Activated naive CD8-positive, alpha-beta T cell treated with anti-CD3 and anti-CD28 coated beads, Interleukin-2, amount 10 ng/mL, durations not matched to agents 7 days and 5 days (primary cell): ENCODE measurements around the gene SLC6A8. TPM values are rescaled to one million over a fixed set of nuclear protein-coding genes. Genes with fewer than 3 reads are reported as not detected.
"Not testable (repeated sequence)": the region's sequence is repeated elsewhere in the genome, so short reads cannot be mapped to it uniquely, and the experiment has no call there.

ENCODE experiments used
- ATAC-seq: fragments of 150-1000 bp; cut with Tn5 transposase; one replicate; pipeline ENCODE4 v1.10.0; 2021; ENCODE audit warnings: low read depth, moderate library complexity
- POLR2A ChIA-PET: fragments of 350-600 bp; sonication (Branson Sonifier 250); formaldehyde crosslinking; loops from one replicate; lab custom pipeline; 2021; ENCODE audit warnings: antibody characterized with exemption; lab: Charles Lee
- DNase-seq: peaks from one replicate; pipeline ENCODE4 v3.0.0; 2021
- H3K27ac Mint-ChIP-seq: one replicate; pipeline ENCODE4 v1.8.0; 2022; ENCODE audit warnings: mild to moderate bottlenecking, mixed read lengths
- H3K27me3 Mint-ChIP-seq: one replicate; pipeline ENCODE4 v1.8.0; 2022; ENCODE audit warnings: mild to moderate bottlenecking, moderate library complexity, mixed read lengths
- H3K36me3 Mint-ChIP-seq: one replicate; pipeline ENCODE4 v1.8.0; 2021; ENCODE audit warnings: mild to moderate bottlenecking, mixed read lengths
- H3K4me1 Mint-ChIP-seq: one replicate; pipeline ENCODE4 v1.8.0; 2021; ENCODE audit warnings: mixed read lengths
- H3K4me3 Mint-ChIP-seq: one replicate; pipeline ENCODE4 v1.8.0; 2022; ENCODE audit warnings: mild to moderate bottlenecking, moderate library complexity, mixed read lengths
- H3K9me3 Mint-ChIP-seq: one replicate; pipeline ENCODE4 v1.8.0; 2021; ENCODE audit warnings: mixed read lengths
- total RNA-seq, 2 experiments: library from RNA; stranded (reverse); gene quantifications; one replicate each; pipeline ENCODE4 v1.2.3, GENCODE V29; 2021

SLC6A8 gene
- total RNA-seq, 2 experiments from 2014 or later, result 1.7 to 1.9 TPM

GRCh38 chrX:153725832-153726285 lies 38.1 kb downstream of the SLC6A8 start:
- no peaks in the 10 kb centered on the region for H3K27me3 Mint-ChIP-seq
- peaks cover 13% of the 10 kb centered on the region for H3K4me1 Mint-ChIP-seq
- H3K36me3 Mint-ChIP-seq, result peaks cover 12% of the 10 kb centered on the region
- ATAC-seq (no peak), DNase-seq (no peak)
- POLR2A ChIA-PET, result interaction anchor here (1.6 to 2.5 kb wide), 3 partner anchors 9 to 201 kb away, joined by 4 to 13 read pairs (median 7); no protein-coding TSS in a partner anchor
- peak overlapping the region; percentile 76 for H3K4me3 Mint-ChIP-seq
- H3K9me3 Mint-ChIP-seq, result no peaks in the 10 kb centered on the region
- peak overlapping the region; percentile 78 for H3K27ac Mint-ChIP-seq

- Mint-ChIP-seq H3K9me3 (no peaks in the 10 kb centered on the region), H3K4me1 (peaks cover 18% of the 10 kb centered on the region), H3K4me3 (peak overlapping the region; percentile 76), H3K36me3 (peaks cover 16% of the 10 kb centered on the region), H3K27me3 (no peaks in the 10 kb centered on the region), H3K27ac (peak overlapping the region; percentile 78)
- DNase-seq (peak; percentile 60), ATAC-seq (peak; percentile 32)
- POLR2A ChIA-PET, result interaction anchor here (1.0 to 2.5 kb wide), 5 partner anchors 9 to 241 kb away, joined by 3 to 13 read pairs (median 5); no protein-coding TSS in a partner anchor
Observed at GRCh38 chrX:153726286-153727122, 38.8 kb downstream of the SLC6A8 start.

GRCh38 chrX:153727123-153727931 lies 39.6 kb downstream of the SLC6A8 start:
- no peaks in the 10 kb centered on the region for H3K27me3 Mint-ChIP-seq
- H3K4me3 Mint-ChIP-seq, result peak overlapping the region; percentile 76
- ATAC-seq (no peak), DNase-seq (no peak)
- peak overlapping the region; percentile 78 for H3K27ac Mint-ChIP-seq
- no peaks in the 10 kb centered on the region for H3K9me3 Mint-ChIP-seq
- POLR2A ChIA-PET, result interaction anchor here (0.7 to 2.5 kb wide), 6 partner anchors 8 to 240 kb away, joined by 3 to 13 read pairs (median 4); no protein-coding TSS in a partner anchor
- peaks cover 18% of the 10 kb centered on the region for H3K4me1 Mint-ChIP-seq
- H3K36me3 Mint-ChIP-seq, result peaks cover 18% of the 10 kb centered on the region

DNA sequence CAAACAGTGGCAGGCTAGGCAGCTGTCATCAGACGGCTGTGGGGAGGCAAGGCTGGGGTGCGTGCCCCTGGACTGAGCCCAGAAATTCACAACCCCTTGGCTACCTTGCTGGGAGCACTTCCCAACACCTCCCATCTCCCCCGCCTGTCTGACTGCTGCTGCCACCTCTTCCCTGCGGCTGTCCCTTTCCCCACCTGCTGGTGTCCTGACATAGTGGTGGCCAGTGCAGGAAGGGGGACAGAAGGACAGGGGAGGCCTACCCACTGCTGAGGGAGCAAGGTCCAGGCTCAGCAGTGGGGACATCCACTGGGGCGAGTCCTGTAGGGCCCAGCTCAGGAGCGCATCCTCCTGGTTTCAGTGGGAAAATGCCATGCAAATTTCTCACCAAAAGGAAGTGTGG lies 40.4 kb downstream of the SLC6A8 start:
- H3K27ac Mint-ChIP-seq, result peak overlapping the region; percentile 78
- ATAC-seq, result no peak
- POLR2A ChIA-PET, result interaction anchor here (1.7 to 2.5 kb wide), 2 partner anchors 12 to 239 kb away, joined by 5 to 13 read pairs; no protein-coding TSS in a partner anchor

DNA sequence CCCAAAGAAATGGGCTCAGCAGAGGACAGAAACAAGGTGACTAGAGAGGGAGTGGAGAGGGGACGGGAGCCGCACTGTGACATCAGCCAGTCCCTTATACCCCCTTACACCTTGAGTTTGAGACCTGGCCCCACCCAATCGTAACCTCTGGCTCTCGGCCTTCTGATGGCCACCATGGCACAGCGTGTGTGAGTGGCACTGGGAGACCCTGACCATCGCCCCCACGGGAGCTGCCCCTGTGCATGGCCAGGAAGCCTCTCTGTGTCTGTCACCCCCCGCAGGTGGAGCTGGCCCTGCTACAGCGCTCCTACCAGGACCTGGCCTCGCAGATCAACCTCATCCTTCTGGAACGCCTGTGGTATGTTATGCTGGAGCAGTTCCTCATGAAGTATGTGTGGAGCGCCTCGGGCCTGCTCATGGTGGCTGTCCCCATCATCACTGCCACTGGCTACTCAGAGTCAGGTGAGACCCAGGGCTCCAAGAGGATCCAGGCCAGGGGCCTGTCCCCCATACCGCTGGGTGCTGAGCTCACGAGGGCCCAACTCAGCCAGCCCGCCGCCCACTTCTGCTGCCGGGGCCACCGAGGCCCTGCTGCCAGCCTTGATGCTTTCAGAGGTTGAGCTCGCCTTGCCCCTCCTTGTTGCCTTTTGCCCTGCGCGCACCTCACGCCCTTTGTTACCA lies 41.4 kb downstream of the SLC6A8 start:
- Mint-ChIP-seq H3K4me1 (peaks cover 16% of the 10 kb centered on the region), H3K36me3 (peaks cover 17% of the 10 kb centered on the region)
- DNase-seq, result no peak

More for the DNA sequence above, 40.4 kb downstream of the SLC6A8 start:
- H3K9me3 Mint-ChIP-seq, result no peaks in the 10 kb centered on the region
- H3K27me3 Mint-ChIP-seq, result no peaks in the 10 kb centered on the region
- peaks cover 16% of the 10 kb centered on the region for H3K4me1 Mint-ChIP-seq
- peaks cover 17% of the 10 kb centered on the region for H3K36me3 Mint-ChIP-seq
- no peak for DNase-seq
- peak overlapping the region; percentile 76 for H3K4me3 Mint-ChIP-seq

DNA sequence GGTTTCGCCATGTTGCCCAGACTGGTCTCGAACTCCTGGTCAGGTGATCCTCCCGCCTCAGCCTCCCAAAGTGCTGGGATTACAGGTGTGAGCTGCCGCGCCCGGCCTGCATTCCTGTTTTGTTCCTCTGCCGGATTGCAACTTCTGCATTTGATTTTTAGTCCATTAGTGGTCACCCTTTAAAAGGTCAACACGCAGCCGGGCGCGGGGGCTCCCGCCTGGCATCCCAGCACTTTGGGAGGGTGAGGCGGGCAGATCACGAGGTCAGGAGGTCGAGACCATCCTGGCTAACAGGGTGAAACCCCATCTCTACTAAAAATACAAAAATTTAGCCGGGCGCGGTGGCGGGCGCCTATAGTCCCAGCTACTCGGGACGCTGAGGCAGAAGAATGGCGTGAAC lies 42.4 kb downstream of the SLC6A8 start:
- DNase-seq, H3K27ac Mint-ChIP-seq, H3K4me3 Mint-ChIP-seq, H3K27me3 Mint-ChIP-seq, H3K9me3 Mint-ChIP-seq, ATAC-seq, POLR2A ChIA-PET: not testable (repeated sequence)
- Mint-ChIP-seq H3K36me3 (peaks cover 24% of the 10 kb centered on the region), H3K4me1 (peaks cover 20% of the 10 kb centered on the region)

More for the DNA sequence above, 41.4 kb downstream of the SLC6A8 start:
- no peaks in the 10 kb centered on the region for H3K27me3 Mint-ChIP-seq
- H3K27ac Mint-ChIP-seq, result no peak overlapping the region
- no peaks in the 10 kb centered on the region for H3K9me3 Mint-ChIP-seq
- no peak overlapping the region for H3K4me3 Mint-ChIP-seq
- ATAC-seq, result no peak
- POLR2A ChIA-PET, result no interaction called here

- DNase-seq (no peak), ATAC-seq (no peak)
- no peaks in the 10 kb centered on the region for H3K9me3 Mint-ChIP-seq
- H3K36me3 Mint-ChIP-seq, result peaks cover 29% of the 10 kb centered on the region
- no peaks in the 10 kb centered on the region for H3K27me3 Mint-ChIP-seq
- peaks cover 27% of the 10 kb centered on the region for H3K4me1 Mint-ChIP-seq
- H3K27ac Mint-ChIP-seq, result peak overlapping the region; percentile 49
- POLR2A ChIA-PET, result no interaction called here
- H3K4me3 Mint-ChIP-seq, result no peak overlapping the region
Observed at GRCh38 chrX:153731117-153731844, 43.6 kb downstream of the SLC6A8 start.

DNA sequence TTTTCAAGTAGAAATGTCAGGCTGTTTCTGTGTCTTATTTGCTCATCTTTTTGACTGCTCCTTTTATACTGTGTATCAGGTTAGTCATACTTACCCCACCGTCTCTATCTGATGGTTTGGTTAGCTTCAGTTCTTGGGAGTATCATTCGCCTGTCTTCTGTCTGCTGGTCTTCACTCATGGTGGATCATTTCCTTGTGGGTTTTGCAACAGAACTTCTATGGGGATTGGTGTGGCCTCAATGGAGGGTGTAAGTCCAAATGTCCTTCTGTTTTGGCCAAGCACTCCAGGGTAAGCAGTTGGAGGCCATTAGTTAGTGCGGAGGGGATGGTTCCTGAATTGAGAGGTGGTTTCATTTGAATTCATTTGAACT lies 44.1 kb downstream of the SLC6A8 start:
- no peak for DNase-seq

DNA sequence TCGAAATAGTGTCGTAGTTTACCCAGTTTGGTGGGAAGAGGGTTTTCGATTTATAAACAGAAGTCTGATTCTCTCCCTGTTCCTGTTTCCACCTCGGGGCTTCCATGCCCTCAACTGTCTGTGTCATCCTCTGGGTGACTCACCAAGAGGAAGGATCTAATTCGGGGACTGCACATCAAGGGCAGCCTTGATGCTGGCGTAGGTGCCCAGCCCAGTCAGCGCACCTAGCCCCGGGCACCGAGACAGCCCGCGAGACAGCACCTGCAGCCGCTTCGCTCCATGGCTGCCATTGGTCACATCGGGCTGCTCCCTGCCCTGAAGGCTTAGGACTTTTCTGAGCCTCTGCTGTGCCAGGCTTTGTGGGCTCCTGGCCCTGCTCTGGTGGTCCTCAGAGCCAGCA lies 44.7 kb downstream of the SLC6A8 start:
- DNase-seq, result no peak
- no peak for ATAC-seq
- Mint-ChIP-seq H3K27ac (no peak overlapping the region), H3K36me3 (peaks cover 29% of the 10 kb centered on the region), H3K9me3 (no peaks in the 10 kb centered on the region), H3K4me1 (peaks cover 26% of the 10 kb centered on the region), H3K27me3 (no peaks in the 10 kb centered on the region), H3K4me3 (no peak overlapping the region)
- POLR2A ChIA-PET, result no interaction called here

More for the DNA sequence above, 44.1 kb downstream of the SLC6A8 start:
- H3K9me3 Mint-ChIP-seq, result no peaks in the 10 kb centered on the region
- no peak overlapping the region for H3K4me3 Mint-ChIP-seq
- peaks cover 29% of the 10 kb centered on the region for H3K36me3 Mint-ChIP-seq
- no peaks in the 10 kb centered on the region for H3K27me3 Mint-ChIP-seq
- no peak for ATAC-seq
- peaks cover 27% of the 10 kb centered on the region for H3K4me1 Mint-ChIP-seq
- POLR2A ChIA-PET, result no interaction called here
- H3K27ac Mint-ChIP-seq, result peak overlapping the region; percentile 49

DNA sequence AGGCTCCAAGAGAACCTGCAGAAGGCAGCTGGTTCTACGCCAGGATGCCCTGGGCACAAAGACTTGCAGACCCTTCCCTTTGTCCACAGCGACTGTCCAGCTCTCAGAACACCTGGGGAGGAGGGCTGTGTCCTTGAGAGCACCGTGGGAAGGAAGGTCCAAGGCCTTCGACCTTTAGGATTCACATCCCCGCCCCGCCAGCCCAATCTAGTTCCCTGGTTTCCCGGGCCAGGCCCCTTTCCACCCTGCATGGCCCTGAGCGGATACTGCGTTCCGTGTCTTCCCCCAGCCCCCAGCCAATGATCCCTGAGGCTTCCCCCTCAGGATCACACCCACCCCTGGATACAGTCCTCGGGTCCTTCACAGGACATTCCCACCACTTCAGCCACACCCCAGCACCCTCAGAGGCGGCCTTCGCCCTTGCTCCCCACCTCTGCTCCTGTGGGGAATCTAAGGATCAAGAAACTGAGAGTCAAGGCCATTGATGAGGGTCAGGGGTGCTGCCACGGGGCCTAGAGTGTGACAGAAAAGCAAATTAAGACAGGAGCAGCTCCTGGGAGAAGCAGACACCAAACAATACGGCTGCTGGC lies 46.0 kb downstream of the SLC6A8 start:
- Mint-ChIP-seq H3K27me3 (no peaks in the 10 kb centered on the region), H3K9me3 (no peaks in the 10 kb centered on the region), H3K27ac (no peak overlapping the region), H3K4me1 (peaks cover 21% of the 10 kb centered on the region), H3K36me3 (peaks cover 28% of the 10 kb centered on the region), H3K4me3 (no peak overlapping the region)
- ATAC-seq (no peak), DNase-seq (no peak)
- POLR2A ChIA-PET, result no interaction called here

DNA sequence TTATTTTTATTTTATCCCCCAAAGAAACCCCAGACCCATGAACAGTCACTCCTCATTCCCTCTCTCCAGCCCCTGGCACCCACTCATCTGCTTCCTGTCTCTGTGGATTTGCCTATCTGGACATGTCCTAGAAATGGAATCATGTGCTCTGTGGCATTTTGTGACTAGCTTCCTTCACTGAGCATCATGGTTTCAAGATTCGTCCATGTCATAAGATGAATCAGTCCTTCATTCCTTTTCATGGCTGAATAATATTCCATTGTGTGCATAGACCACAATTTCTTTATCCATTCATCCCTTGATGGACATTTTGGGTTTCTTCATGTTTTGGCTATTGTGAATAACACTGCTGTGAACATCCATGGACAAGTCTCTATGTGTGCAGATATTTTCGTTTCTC lies 47.1 kb downstream of the SLC6A8 start:
- Mint-ChIP-seq H3K27ac (no peak overlapping the region), H3K4me1 (peaks cover 23% of the 10 kb centered on the region), H3K36me3 (peaks cover 28% of the 10 kb centered on the region), H3K27me3 (no peaks in the 10 kb centered on the region), H3K9me3 (no peaks in the 10 kb centered on the region), H3K4me3 (no peak overlapping the region)
- POLR2A ChIA-PET, result interaction anchor here (1.4 kb wide), 1 partner anchor 9 kb away, joined by 4 read pairs; no protein-coding TSS in a partner anchor
- ATAC-seq (no peak), DNase-seq (no peak)

DNA sequence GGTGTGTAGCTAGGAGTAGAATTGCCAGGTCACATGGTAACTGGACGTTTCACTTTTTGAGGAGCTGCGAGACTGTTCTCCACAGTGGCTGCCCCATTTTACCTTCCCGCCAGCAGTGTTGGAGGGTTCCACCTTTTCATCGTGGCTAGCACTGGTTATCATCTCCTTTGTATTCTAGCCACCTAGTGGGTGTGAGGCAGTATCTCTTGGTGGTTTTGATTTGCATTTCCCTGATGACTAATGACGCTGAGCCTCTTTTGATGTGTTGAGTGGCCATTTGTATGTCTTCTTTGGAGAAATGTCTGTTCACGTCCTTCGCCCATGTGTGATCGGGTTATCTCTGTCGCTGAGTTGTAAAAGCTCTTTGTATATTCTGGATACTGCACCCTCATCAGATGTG lies 47.5 kb downstream of the SLC6A8 start:
- no peaks in the 10 kb centered on the region for H3K9me3 Mint-ChIP-seq
- ATAC-seq (peak; percentile 45), DNase-seq (no peak)
- no peak overlapping the region for H3K27ac Mint-ChIP-seq
- no peaks in the 10 kb centered on the region for H3K27me3 Mint-ChIP-seq
- H3K4me3 Mint-ChIP-seq, result no peak overlapping the region
- H3K36me3 Mint-ChIP-seq, result peaks cover 30% of the 10 kb centered on the region
- POLR2A ChIA-PET, result interaction anchor here (1.4 kb wide), 1 partner anchor 9 kb away, joined by 4 read pairs; no protein-coding TSS in a partner anchor
- H3K4me1 Mint-ChIP-seq, result peaks cover 27% of the 10 kb centered on the region
